Measurements from ENCODE around the gene UBE2S.

The UBE2S gene

GRCh38 chr19:55385724-55386492 lies 21.7 kb downstream of the UBE2S start, which contains the start of gene RPL28 (continued):
- TF ChIP-seq ZNF114 (tag by site-specific recombination; IDR thresholded peaks at IDR 0.05) (no peak), ZNF280D (tag by site-specific recombination; IDR thresholded peaks at IDR 0.05) (no peak), ZBTB11 (tag by site-specific recombination; conservative IDR thresholded peaks at IDR 0.05; ENCODE audit: low read depth) (peak; percentile 95), MYNN (tag by site-specific recombination; IDR thresholded peaks at IDR 0.05; ENCODE audit: borderline replicate concordance) (no peak), ZNF792 (tag by site-specific recombination; IDR thresholded peaks at IDR 0.05) (peak; percentile 73; the same call in 1 of the 2 replicates)
- TF ChIP-seq, protein P1, sequence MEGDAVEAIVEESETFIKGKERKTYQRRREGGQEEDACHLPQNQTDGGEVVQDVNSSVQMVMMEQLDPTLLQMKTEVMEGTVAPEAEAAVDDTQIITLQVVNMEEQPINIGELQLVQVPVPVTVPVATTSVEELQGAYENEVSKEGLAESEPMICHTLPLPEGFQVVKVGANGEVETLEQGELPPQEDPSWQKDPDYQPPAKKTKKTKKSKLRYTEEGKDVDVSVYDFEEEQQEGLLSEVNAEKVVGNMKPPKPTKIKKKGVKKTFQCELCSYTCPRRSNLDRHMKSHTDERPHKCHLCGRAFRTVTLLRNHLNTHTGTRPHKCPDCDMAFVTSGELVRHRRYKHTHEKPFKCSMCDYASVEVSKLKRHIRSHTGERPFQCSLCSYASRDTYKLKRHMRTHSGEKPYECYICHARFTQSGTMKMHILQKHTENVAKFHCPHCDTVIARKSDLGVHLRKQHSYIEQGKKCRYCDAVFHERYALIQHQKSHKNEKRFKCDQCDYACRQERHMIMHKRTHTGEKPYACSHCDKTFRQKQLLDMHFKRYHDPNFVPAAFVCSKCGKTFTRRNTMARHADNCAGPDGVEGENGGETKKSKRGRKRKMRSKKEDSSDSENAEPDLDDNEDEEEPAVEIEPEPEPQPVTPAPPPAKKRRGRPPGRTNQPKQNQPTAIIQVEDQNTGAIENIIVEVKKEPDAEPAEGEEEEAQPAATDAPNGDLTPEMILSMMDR (tag by site-specific recombination; IDR thresholded peaks at IDR 0.05): 0 out of 2 replicates have a peak, but pooled peaks have one; percentile 31
- TF ChIP-seq, protein P2, sequence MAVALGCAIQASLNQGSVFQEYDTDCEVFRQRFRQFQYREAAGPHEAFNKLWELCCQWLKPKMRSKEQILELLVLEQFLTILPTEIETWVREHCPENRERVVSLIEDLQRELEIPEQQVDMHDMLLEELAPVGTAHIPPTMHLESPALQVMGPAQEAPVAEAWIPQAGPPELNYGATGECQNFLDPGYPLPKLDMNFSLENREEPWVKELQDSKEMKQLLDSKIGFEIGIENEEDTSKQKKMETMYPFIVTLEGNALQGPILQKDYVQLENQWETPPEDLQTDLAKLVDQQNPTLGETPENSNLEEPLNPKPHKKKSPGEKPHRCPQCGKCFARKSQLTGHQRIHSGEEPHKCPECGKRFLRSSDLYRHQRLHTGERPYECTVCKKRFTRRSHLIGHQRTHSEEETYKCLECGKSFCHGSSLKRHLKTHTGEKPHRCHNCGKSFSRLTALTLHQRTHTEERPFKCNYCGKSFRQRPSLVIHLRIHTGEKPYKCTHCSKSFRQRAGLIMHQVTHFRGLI (tag by site-specific recombination; IDR thresholded peaks at IDR 0.05): peak; percentile 10; the same call in 1 of the 2 replicates

DNA sequence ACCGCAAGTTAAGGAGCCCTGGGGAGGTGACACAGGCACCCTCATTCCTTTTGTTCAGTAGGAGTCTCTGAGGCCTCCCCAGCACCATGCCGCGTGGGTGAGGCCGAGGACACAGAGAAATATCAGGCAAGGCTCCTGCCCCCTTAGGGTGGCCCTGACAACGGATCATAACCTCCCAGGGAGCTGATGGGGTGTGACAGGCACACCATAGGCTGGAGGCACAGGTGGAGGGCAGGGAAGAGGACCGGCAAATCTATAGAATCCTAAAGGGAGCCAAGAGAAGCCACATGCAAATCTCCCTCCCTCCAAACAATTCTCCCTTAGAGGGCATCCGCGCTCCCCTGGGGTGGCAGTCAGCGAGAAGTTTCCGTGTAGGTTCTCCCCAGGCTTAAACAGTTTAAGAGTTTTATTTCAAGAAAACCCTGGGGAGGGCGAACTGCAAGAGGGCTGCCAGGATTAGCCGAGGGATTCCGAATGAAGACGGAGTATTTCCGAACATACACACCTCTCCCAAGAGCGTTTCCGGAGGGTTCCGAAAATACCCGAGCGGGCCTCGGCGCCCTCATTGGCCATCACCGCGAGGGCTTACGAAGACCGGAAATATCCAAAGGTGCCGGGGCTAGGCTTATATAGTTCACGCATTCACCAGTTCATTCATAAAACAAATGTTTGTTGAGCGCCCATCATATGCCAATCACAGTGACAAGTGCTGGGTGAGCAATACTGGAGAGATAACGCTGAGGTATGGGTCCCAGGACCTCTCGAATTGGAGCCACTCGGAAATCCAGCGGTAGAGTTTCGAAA lies 22.5 kb downstream of the UBE2S start:
- ChIA-PET CTCF (interaction anchor here (0.5 to 3.2 kb wide), 7 partner anchors 80 to 372 kb away, joined by 3 to 23 read pairs (median 3); no protein-coding TSS in a partner anchor), POLR2A (interaction anchor here (0.6 to 7.3 kb wide), 10 partner anchors 15 to 305 kb away, joined by 3 to 78 read pairs (median 4); partner anchors contain the start of genes FIZ1, ISOC2, KMT5C and UBE2S)
- Histone ChIP-seq H3K9me3 (ENCODE audit: control insufficient read depth, insufficient read depth, low read depth, low read length) (no peaks in the 10 kb centered on the region), H3K4me1 (ENCODE audit: control insufficient read depth, insufficient read depth, low read length) (peaks cover 24% of the 10 kb centered on the region), H3K36me3 (ENCODE audit: control insufficient read depth in 2 of 2, insufficient read depth in 1 of 2, low read length in 2 of 2) (peaks cover 8 to 39% of the 10 kb centered on the region in 2 experiments), H3K27ac (ENCODE audit: extremely low read depth, low read depth, low read length) (peak overlapping the region; percentile 84), H3K4me3 (ENCODE audit: low read depth, low read length) (peak overlapping the region; percentile 66)
- TF ChIP-seq, protein P3, sequence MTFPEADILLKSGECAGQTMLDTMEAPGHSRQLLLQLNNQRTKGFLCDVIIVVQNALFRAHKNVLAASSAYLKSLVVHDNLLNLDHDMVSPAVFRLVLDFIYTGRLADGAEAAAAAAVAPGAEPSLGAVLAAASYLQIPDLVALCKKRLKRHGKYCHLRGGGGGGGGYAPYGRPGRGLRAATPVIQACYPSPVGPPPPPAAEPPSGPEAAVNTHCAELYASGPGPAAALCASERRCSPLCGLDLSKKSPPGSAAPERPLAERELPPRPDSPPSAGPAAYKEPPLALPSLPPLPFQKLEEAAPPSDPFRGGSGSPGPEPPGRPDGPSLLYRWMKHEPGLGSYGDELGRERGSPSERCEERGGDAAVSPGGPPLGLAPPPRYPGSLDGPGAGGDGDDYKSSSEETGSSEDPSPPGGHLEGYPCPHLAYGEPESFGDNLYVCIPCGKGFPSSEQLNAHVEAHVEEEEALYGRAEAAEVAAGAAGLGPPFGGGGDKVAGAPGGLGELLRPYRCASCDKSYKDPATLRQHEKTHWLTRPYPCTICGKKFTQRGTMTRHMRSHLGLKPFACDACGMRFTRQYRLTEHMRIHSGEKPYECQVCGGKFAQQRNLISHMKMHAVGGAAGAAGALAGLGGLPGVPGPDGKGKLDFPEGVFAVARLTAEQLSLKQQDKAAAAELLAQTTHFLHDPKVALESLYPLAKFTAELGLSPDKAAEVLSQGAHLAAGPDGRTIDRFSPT (tag by site-specific recombination; IDR thresholded peaks at IDR 0.05): peak; percentile 65; the same call in 1 of the 2 replicates
- peak; percentile 46 for TF ChIP-seq ZIC2 (tag by site-specific recombination; IDR thresholded peaks at IDR 0.05)
- TF ChIP-seq ZBTB20 (tag by site-specific recombination; IDR thresholded peaks at IDR 0.05): 0 out of 2 replicates have a peak, but pooled peaks have one; percentile 27
- TF ChIP-seq ZNF335 (tag by site-specific recombination; conservative IDR thresholded peaks at IDR 0.05): peak; percentile 93
- TF ChIP-seq ZNF148 (tag by site-specific recombination; IDR thresholded peaks at IDR 0.05; ENCODE audit: borderline replicate concordance): no peak
- TF ChIP-seq ZFP69B (tag by site-specific recombination; IDR thresholded peaks at IDR 0.05): no peak
- 0 out of 2 replicates have a peak, but pooled peaks have one; percentile 25 for TF ChIP-seq ZBTB48 (tag by site-specific recombination; IDR thresholded peaks at IDR 0.05)
- TF ChIP-seq ZNF132 (tag by site-specific recombination; IDR thresholded peaks at IDR 0.05; ENCODE audit: borderline replicate concordance): no peak
- no peak for TF ChIP-seq ZNF48 (tag by site-specific recombination; IDR thresholded peaks at IDR 0.05)
- TF ChIP-seq SCRT2 (tag by site-specific recombination; IDR thresholded peaks at IDR 0.05): peak; percentile 45; the same call in 1 of the 2 replicates

All from HEK293 (cell line).